ENCODE data around the gene C1RL. TPM values are rescaled to one million over a fixed set of nuclear protein-coding genes. Genes with fewer than 3 reads are reported as not detected.
A peak's percentile ranks its signal among the peaks of the same experiment; 100 is the strongest.

The C1RL gene, protein sequence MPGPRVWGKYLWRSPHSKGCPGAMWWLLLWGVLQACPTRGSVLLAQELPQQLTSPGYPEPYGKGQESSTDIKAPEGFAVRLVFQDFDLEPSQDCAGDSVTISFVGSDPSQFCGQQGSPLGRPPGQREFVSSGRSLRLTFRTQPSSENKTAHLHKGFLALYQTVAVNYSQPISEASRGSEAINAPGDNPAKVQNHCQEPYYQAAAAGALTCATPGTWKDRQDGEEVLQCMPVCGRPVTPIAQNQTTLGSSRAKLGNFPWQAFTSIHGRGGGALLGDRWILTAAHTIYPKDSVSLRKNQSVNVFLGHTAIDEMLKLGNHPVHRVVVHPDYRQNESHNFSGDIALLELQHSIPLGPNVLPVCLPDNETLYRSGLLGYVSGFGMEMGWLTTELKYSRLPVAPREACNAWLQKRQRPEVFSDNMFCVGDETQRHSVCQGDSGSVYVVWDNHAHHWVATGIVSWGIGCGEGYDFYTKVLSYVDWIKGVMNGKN
- total RNA-seq (2012; rRNA removed) = 13.8 and 17.0 TPM in 2 replicates

DNA sequence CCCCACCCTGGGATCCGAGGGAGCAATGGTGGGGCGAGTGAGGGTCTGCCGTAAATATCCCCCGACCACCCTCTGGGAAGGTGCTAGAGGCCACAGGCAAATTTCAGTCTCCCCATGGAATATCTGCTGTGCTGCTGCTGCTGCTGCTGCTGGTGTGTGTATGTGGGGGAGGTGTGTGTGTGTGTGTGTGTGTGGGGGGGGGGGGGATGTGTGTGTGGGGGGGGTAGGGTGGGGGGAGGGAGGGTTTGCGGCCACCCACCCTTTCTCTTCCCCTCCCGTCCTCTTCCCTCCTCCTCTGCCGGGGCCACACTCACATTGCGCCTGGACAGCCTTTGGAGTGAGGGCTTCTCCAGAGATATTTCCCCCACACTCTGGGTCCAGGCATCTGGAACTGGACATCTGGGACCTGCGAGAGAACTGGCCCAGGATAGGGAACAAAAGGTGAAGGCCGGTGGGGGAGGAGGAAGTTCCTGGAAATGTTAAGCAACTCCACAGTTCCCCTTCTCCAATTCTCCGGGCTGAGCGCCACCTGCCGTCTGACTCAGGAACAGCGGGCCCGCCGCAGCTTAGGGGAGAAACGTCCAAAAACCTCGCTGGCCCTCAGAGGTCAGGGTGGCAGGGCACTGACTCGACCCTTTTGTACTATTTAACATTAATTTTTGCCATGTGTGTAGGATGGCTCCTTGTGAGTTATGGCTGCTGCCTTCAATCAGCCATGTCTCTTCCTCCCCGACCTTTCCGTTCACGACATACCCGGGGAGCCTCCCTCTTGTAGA lies at the start of gene C1RL:
Gene C1RL (minus strand): TSS at position 419 of the 776 bp plus-strand sequence. CDS start 34 bp downstream, at position 385.
- Histone ChIP-seq H3K4me2 (ENCODE audit: low read length) (peak within 1 kb of the TSS; percentile 87), H3K27me3 (ENCODE audit: control insufficient read depth, insufficient read depth, low read length) (no peaks in the 10 kb centered on the region), H3K4me3 (ENCODE audit: low read length) (peak within 1 kb of the TSS; percentile 78), H3K36me3 (ENCODE audit: insufficient read depth, low read length) (peaks cover under 1% of the 10 kb centered on the region), H3K9me3 (replicated peaks; ENCODE audit: low read length) (no peaks in the 10 kb centered on the region), H3K9ac (ENCODE audit: low read depth, low read length) (peak within 1 kb of the TSS; percentile 86), H3K4me1 (ENCODE audit: control insufficient read depth, insufficient read depth, low read length) (peaks cover 13% of the 10 kb centered on the region)

DNA sequence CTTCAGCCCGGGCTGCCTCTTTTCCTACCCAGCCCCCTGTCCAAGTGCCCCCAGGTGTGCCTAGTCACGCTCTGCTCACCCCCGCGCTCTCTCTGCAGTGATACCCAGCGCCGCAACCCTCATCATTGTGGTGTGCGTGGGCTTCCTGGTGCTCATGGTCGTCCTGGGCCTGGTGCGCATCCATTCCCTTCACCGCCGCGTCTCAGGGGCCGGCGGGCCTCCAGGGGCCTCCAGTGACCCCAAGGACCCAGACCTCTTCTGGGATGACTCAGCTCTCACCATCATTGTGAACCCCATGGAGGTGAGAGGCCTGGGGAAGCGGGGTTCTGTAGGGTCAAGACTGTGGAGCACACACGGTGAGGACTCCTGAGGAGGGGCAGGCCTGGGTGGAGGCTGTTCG lies 48.4 kb upstream of the C1RL start:
- Histone ChIP-seq H3K4me2 (ENCODE audit: low read length) (no peak overlapping the region), H3K27me3 (ENCODE audit: control insufficient read depth, insufficient read depth, low read length) (peaks cover 14% of the 10 kb centered on the region), H3K4me1 (ENCODE audit: control insufficient read depth, insufficient read depth, low read length) (no peaks in the 10 kb centered on the region), H3K9me3 (replicated peaks; ENCODE audit: low read length) (no peaks in the 10 kb centered on the region), H3K9ac (ENCODE audit: low read depth, low read length) (no peak overlapping the region), H3K4me3 (ENCODE audit: low read length) (no peak overlapping the region), H3K36me3 (ENCODE audit: insufficient read depth, low read length) (peaks cover 6% of the 10 kb centered on the region)

DNA sequence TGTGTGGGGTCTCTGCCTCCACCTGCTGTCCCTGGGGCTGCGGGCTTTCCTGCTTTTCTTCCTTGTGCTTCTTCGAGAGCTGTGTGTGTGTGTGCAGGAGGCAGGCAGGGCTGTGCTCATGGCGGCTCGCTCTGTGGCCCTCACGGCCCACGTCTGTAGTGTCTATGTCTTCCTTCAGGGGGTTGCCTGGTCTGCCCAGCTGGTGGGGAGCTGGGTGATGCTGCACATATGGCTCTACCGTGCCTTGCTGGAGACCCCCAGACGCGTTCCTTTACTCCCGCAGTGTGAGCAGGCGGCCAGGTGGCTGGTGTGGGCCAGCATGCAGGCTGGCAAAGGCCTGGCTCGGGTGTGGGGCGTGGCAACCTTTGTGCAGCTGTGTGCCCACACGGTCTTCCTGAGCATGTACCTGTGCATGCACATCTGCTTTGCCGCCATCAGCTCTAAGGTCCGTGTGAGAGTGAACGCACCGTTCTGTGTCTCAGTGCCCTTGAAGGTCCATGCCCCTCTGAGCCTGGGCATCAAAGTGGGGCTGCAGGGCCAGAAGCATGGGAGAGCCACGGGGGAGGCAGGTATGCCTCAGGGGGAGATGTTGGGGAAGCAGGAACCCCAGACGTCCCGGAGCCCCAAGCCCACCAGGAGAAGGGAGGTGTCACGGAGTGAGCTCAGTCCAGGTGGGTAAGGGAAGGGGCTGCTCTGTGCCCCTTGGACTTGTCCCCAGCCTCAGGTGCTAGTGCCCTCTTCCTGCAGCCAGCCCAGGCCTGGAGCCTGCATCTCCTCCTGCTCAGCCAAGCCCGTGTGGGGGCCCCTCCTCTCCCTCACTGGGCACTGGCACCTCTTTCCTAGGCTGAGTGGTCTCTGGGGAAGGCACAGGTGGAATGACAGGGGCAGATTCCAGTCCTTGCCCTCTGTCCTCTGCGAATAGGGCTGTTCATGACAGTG lies 47.5 kb upstream of the C1RL start:
- peaks cover 6% of the 10 kb centered on the region for H3K36me3 ChIP-seq (ENCODE audit: insufficient read depth, low read length)
- H3K9ac ChIP-seq (ENCODE audit: low read depth, low read length) = no peak overlapping the region
- no peaks in the 10 kb centered on the region for H3K4me1 ChIP-seq (ENCODE audit: control insufficient read depth, insufficient read depth, low read length)
- no peak overlapping the region for H3K4me3 ChIP-seq (ENCODE audit: low read length)
- peaks cover 6% of the 10 kb centered on the region for H3K27me3 ChIP-seq (ENCODE audit: control insufficient read depth, insufficient read depth, low read length)
- H3K4me2 ChIP-seq (ENCODE audit: low read length) = no peak overlapping the region
- no peaks in the 10 kb centered on the region for H3K9me3 ChIP-seq (replicated peaks; ENCODE audit: low read length)

DNA sequence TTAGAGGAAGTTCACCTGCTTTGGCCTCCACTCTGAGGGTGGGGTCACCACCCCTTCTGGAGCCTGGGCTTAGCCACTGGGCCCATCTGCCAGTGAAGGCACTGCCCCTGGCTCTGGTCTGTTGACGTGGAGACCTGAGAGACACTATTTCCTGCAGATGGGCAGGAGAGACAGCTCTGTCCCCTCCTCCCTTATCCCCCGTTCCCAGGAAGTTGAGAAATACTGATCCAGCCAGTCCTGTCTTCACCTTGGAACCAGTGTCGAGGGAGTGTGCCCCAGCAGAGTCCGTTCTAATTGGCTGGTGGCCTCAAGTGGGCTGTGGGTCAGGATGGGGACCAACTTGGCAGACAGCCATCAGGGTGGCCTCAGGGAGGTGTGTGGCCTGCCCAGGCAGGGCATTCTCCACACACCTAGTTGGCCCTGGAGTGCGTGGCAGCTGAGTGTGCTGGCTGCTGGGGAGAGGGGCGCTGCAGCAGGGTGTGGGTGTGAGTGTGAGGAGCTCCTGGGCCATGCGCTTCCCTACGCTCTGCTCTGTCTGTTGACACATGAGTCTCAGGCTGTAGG lies 46.5 kb upstream of the C1RL start:
- Histone ChIP-seq H3K9ac (ENCODE audit: low read depth, low read length) (no peak overlapping the region), H3K36me3 (ENCODE audit: insufficient read depth, low read length) (peaks cover 13% of the 10 kb centered on the region), H3K27me3 (ENCODE audit: control insufficient read depth, insufficient read depth, low read length) (no peaks in the 10 kb centered on the region), H3K4me2 (ENCODE audit: low read length) (no peak overlapping the region), H3K4me1 (ENCODE audit: control insufficient read depth, insufficient read depth, low read length) (no peaks in the 10 kb centered on the region), H3K9me3 (replicated peaks; ENCODE audit: low read length) (no peaks in the 10 kb centered on the region), H3K4me3 (ENCODE audit: low read length) (no peak overlapping the region)

DNA sequence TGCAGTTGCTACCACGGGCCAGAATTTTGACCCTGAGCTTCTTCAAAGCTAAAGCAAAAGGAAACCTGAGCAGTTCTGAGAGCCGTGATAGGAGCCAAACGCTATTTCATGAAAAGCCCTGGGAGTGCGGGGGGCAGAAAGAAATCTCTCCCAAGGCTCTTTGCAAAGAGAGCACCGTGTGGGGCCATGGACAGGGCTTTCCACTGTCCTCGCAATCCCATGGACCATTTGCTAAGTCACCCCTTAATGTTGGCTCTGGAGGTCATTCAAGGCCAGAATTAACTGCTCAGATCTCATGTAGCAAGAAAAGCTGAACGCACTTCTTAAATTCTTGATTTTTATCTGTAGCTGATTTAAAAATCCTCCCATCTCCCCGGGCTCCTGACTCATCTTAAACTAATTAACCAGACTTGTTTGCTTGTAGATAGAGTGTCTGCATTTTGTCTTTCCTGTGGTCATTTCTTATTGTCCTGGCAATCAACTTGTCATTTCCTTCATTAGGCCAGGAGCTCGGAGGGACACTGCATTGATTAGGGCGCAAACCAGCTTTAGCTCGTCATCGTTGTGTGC lies 46.0 kb upstream of the C1RL start:
- Histone ChIP-seq H3K36me3 (ENCODE audit: insufficient read depth, low read length) (peaks cover 14% of the 10 kb centered on the region), H3K4me1 (ENCODE audit: control insufficient read depth, insufficient read depth, low read length) (no peaks in the 10 kb centered on the region), H3K27me3 (ENCODE audit: control insufficient read depth, insufficient read depth, low read length) (no peaks in the 10 kb centered on the region), H3K9me3 (replicated peaks; ENCODE audit: low read length) (no peaks in the 10 kb centered on the region), H3K4me3 (ENCODE audit: low read length) (no peak overlapping the region), H3K4me2 (ENCODE audit: low read length) (no peak overlapping the region), H3K9ac (ENCODE audit: low read depth, low read length) (no peak overlapping the region)

DNA sequence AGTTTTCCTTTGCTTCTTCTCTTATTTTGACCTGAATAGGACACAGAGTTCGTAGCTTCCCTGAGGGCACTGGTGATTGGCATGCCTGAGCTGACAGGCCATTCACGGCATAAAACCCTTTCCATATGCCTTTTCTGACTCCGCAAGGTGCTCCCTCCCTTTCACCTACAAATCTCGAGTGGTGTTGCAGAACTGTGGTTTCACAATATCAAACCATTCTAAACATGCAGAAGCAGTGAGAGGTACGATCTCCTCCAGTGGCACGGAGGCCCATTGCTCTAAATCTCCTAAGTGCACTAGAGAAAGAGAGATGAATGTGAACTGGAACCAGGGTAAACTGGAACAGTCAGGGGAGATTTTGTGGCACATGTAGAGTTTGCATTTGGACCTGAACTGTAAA lies 45.0 kb upstream of the C1RL start:
- H3K27me3 ChIP-seq (ENCODE audit: control insufficient read depth, insufficient read depth, low read length) = no peaks in the 10 kb centered on the region
- no peak overlapping the region for H3K9ac ChIP-seq (ENCODE audit: low read depth, low read length)
- H3K4me2 ChIP-seq (ENCODE audit: low read length) = no peak overlapping the region
- H3K4me3 ChIP-seq (ENCODE audit: low read length) = no peak overlapping the region
- H3K9me3 ChIP-seq (replicated peaks; ENCODE audit: low read length) = no peaks in the 10 kb centered on the region
- H3K4me1 ChIP-seq (ENCODE audit: control insufficient read depth, insufficient read depth, low read length) = no peaks in the 10 kb centered on the region
- peaks cover 22% of the 10 kb centered on the region for H3K36me3 ChIP-seq (ENCODE audit: insufficient read depth, low read length)

DNA sequence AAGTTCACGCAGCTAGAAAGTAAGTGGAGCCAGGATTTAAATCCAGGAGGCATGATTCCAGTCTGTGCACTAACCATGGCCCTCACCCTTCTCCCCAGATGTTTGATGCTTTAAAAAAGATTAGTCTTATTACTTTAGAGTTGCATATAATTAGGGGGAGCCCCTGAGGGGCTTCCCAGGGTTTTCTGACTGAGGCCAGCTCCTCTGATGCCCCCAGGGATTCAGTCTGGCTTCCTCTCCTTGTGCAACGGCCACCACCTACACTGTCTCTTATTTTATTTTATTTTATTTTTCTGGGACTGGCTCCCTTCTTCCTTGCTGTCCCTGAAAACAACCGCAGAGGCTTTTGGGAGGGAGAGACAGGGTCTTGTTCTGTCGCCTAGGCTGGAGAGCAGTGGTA lies 43.8 kb upstream of the C1RL start:
- Histone ChIP-seq H3K4me2 (ENCODE audit: low read length) (no peak overlapping the region), H3K27me3 (ENCODE audit: control insufficient read depth, insufficient read depth, low read length) (no peaks in the 10 kb centered on the region), H3K4me1 (ENCODE audit: control insufficient read depth, insufficient read depth, low read length) (no peaks in the 10 kb centered on the region), H3K9me3 (replicated peaks; ENCODE audit: low read length) (no peaks in the 10 kb centered on the region), H3K36me3 (ENCODE audit: insufficient read depth, low read length) (peaks cover 28% of the 10 kb centered on the region), H3K9ac (ENCODE audit: low read depth, low read length) (no peak overlapping the region), H3K4me3 (ENCODE audit: low read length) (no peak overlapping the region)

DNA sequence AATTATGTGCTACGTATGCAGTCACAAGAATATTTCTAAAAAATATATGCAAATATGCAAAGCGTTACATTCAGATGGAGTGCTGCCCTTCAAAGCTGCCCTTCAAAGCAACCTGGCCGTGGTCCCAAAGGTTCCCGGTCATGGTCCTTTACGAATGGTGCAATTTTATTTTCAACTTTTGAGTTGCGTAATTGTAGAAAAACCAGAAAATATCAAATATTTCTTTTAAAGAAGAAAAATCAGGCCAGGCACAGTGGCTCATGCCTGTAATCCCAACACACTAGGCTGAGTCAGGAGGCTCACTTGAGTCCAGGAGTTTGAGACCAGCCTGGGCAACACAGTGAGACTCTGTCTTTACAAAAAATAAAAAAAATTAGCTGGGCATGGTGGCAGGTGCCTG lies 42.5 kb upstream of the C1RL start:
- no peak overlapping the region for H3K4me2 ChIP-seq (ENCODE audit: low read length)
- H3K9ac ChIP-seq (ENCODE audit: low read depth, low read length) = no peak overlapping the region
- peaks cover 28% of the 10 kb centered on the region for H3K36me3 ChIP-seq (ENCODE audit: insufficient read depth, low read length)
- H3K4me3 ChIP-seq (ENCODE audit: low read length) = no peak overlapping the region
- no peaks in the 10 kb centered on the region for H3K4me1 ChIP-seq (ENCODE audit: control insufficient read depth, insufficient read depth, low read length)
- no peaks in the 10 kb centered on the region for H3K9me3 ChIP-seq (replicated peaks; ENCODE audit: low read length)
- H3K27me3 ChIP-seq (ENCODE audit: control insufficient read depth, insufficient read depth, low read length) = no peaks in the 10 kb centered on the region

DNA sequence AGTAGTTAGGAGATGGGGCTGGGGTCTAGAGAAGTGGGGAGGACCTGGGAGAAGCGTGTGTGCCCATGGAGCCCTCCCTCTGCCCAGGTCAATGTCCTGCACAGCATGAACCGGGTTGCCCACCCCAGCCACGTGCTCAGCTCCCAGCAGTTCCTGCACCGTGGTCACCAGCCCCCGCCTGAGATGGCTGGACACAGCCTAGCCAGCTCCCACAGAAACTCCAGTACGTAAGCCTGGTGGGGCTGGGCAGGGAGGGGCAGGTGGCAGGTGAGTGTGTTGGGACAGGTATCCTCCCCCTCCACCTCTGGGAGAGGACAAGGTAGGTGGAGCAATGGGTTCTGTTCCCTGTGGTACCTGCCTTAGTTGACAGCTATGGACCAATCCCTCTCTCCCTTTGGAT lies 41.8 kb upstream of the C1RL start:
- Histone ChIP-seq H3K4me1 (ENCODE audit: control insufficient read depth, insufficient read depth, low read length) (no peaks in the 10 kb centered on the region), H3K4me2 (ENCODE audit: low read length) (no peak overlapping the region), H3K9me3 (replicated peaks; ENCODE audit: low read length) (no peaks in the 10 kb centered on the region), H3K36me3 (ENCODE audit: insufficient read depth, low read length) (peaks cover 28% of the 10 kb centered on the region), H3K9ac (ENCODE audit: low read depth, low read length) (no peak overlapping the region), H3K4me3 (ENCODE audit: low read length) (no peak overlapping the region), H3K27me3 (ENCODE audit: control insufficient read depth, insufficient read depth, low read length) (no peaks in the 10 kb centered on the region)

DNA sequence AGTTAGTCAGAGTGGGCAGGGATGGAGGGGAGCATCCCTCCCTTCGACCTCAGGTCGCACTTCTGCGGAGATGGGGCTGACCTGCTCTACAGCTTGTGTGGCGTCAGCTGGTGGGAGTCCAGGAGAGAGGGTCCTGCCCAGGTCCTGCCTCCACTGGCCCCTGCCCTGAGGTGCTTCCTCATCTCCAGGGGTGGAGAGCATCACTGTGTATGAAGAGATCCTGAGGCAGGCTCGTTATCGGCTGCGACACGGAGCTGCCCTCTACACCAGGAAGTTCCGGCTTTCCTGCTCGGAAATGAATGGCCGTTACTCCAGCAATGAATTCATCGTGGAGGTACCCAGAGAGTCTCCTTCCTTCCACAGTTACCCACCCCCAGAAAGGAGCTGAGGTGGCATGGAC lies 41.3 kb upstream of the C1RL start:
- Histone ChIP-seq H3K4me2 (ENCODE audit: low read length) (no peak overlapping the region), H3K4me1 (ENCODE audit: control insufficient read depth, insufficient read depth, low read length) (no peaks in the 10 kb centered on the region), H3K27me3 (ENCODE audit: control insufficient read depth, insufficient read depth, low read length) (no peaks in the 10 kb centered on the region), H3K9ac (ENCODE audit: low read depth, low read length) (no peak overlapping the region), H3K4me3 (ENCODE audit: low read length) (no peak overlapping the region), H3K36me3 (ENCODE audit: insufficient read depth, low read length) (peaks cover 24% of the 10 kb centered on the region), H3K9me3 (replicated peaks; ENCODE audit: low read length) (no peaks in the 10 kb centered on the region)
